HG02763 (cell line): ENCODE results near the gene PLEKHA5.
"Not testable (repeated sequence)": the region's sequence is repeated elsewhere in the genome, so short reads cannot be mapped to it uniquely, and the experiment has no call there.

Experiments
- ATAC-seq: cut with Tn5 transposase; IDR thresholded peaks from one replicate; pipeline ENCODE4 v1.9.1; 2021; ENCODE audit warnings: mild to moderate bottlenecking, moderate library complexity; ENCODE audit not compliant: unreplicated experiment

Gene PLEKHA5, protein sequence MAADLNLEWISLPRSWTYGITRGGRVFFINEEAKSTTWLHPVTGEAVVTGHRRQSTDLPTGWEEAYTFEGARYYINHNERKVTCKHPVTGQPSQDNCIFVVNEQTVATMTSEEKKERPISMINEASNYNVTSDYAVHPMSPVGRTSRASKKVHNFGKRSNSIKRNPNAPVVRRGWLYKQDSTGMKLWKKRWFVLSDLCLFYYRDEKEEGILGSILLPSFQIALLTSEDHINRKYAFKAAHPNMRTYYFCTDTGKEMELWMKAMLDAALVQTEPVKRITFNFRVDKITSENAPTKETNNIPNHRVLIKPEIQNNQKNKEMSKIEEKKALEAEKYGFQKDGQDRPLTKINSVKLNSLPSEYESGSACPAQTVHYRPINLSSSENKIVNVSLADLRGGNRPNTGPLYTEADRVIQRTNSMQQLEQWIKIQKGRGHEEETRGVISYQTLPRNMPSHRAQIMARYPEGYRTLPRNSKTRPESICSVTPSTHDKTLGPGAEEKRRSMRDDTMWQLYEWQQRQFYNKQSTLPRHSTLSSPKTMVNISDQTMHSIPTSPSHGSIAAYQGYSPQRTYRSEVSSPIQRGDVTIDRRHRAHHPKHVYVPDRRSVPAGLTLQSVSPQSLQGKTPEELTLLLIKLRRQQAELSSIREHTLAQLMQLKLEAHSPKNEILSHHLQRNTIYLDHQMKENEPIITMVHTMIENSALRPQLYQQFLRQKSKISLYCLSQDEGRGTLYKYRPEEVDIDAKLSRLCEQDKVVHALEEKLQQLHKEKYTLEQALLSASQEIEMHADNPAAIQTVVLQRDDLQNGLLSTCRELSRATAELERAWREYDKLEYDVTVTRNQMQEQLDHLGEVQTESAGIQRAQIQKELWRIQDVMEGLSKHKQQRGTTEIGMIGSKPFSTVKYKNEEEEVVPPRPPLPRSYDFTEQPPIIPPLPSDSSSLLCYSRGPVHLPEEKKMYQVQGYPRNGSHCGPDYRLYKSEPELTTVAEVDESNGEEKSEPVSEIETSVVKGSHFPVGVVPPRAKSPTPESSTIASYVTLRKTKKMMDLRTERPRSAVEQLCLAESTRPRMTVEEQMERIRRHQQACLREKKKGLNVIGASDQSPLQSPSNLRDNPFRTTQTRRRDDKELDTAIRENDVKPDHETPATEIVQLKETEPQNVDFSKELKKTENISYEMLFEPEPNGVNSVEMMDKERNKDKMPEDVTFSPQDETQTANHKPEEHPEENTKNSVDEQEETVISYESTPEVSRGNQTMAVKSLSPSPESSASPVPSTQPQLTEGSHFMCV

DNA sequence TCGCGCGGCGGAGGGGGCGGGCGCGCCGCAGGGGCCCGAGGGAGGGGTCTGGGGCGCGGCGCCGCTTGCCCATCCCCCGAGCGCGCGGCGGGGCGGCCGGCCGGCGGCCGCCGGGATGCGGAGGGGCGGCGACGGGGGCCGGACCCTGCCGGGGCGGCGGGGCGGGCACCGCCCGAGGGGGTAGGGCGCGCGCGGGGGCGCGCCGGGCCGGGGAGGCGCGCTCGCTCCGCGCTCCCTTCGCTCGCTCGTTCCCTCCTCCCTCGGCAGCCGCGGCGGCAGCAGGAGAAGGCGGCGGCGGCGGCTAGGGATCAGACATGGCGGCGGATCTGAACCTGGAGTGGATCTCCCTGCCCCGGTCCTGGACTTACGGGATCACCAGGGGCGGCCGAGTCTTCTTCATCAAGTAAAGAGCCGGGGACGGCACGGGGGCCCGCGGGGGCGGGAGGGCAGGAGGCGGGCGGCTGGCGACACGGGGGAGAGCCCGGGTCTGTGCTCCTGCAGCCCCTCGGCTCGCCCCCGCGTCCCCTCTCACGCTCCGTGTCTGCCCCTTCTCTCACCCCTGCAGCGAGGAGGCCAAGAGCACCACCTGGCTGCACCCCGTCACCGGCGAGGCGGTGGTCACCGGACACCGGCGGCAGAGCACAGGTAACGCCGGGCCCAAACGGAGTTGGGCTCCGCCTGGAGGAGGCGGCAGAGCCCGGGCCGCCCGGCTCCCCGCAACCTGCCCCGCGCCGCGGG, at the start of gene PLEKHA5:
TSS of gene PLEKHA5 (plus strand) at position 248 of the 738 bp plus-strand sequence. CDS start at position 315, 67 bp downstream.
- ATAC-seq: no peak

DNA sequence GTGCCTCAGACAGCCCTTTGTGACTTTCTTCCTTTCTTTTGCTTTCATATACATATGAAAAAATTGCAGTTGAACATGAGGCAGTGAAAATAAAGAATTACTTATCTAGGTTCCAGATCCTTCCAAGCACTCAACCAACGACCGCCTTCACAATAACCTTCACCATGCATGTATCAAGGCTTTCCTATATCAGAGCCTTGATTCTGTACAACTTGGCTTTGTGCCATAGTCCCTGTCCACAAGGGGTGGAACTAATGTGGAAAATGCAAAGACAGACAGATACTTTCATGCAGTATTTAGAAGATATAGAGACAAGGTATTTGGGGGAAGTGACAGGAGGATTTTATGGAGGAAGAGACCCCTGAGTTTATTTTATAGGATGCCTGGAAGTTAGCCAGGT, 48.6 kb upstream of the PLEKHA5 start:
- no peak for ATAC-seq

DNA sequence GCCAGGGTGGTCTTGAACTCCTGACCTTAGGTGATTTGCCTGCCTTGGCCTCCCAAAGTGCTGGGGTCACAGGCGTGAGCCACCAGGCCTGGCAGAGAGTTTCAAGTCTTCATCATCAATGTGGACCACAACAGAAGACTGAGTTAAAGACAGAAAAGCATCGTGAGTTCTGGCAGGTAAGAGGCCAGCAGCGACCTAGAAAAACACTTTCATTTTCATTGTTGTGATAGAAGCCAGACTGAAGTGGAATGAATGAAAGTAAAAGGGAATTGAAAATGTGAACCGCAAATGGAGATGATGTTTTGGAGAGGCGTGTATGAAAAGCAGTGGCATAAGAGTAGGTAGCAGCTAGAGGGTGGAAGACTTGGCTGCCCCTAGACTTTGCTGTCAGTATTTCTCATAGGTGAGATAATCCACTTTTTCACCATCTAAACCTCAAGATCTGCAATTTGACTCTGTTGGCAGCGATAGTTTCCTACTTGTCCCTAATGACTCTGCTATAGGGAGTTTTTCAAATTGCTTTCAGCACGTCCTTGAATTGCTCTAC, 47.1 kb upstream of the PLEKHA5 start:
- ATAC-seq: no peak

DNA sequence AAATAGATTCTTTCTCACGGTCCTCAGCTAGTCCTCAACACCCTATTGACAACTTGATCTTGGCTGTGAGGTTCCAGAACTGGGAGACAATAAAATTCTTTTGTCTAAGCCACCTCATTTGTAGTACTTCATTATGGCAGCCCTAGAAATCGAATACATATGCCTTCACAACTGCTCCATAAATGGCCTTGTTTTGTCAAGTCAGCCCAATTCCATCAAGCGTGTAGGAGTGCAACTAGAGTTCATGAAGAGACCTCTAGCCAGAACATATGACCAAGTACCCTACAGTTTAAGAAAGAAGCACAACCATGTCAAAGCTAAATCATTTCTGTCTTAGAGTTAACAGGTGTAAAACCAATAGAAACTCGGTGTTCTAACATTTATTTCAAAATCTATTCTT, 45.0 kb upstream of the PLEKHA5 start:
- ATAC-seq: no peak

DNA sequence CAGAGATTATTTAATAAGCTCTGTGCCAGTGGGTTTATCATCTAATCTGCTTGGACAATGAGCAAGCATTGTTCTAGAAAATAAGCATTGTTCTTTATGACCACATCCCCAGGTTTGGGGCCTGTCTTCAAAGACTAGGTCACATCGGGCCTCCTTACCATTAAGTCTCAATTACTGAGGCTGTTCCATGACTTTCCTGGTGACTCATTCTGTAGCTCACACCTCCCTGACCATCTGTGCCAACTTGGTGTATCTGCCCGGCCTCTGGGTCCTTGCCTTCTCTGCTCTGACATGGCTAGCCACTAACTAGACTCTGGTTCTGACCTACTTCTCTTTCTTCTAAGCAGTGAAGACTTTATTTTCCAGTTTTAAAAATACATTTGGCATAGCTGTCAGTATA, 44.4 kb upstream of the PLEKHA5 start:
- no peak for ATAC-seq

DNA sequence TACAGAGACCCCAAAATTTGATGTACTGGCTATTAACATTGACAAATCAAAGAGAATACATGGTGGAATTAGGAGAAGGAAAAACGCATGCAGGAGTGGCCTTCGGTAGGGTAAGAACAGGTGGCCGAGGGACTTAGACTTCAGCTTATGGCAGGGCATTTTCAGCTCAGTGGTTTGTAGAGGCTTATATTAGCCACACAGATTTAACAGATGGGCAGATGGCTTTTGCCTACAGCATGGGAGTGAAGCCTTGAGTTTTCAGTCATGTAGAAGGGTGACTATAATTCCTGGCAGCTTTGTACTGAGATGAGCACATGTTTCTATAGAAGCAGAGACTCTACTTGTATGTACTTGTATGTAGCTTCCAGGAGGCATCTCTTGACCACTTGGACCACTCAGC, 40.9 kb upstream of the PLEKHA5 start:
- no peak for ATAC-seq

DNA sequence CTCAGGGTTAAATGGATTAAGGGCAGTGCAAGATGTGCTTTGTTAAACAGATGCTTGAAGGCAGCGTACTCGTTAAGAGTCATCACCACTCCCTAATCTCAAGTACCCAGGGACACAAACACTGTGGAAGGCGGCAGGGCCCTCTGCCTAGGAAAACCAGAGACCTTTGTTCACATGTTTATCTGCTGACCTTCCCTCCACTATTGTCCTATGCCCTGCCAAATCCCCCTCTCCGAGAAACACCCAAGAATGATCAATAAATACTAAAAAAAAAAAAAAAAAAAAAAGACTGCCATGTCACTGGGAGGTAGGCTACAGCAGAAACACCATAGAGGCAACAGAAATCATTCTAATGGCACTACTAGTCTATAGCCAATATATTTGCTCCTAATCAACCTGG, 37.1 kb upstream of the PLEKHA5 start:
- ATAC-seq: not testable (repeated sequence)

DNA sequence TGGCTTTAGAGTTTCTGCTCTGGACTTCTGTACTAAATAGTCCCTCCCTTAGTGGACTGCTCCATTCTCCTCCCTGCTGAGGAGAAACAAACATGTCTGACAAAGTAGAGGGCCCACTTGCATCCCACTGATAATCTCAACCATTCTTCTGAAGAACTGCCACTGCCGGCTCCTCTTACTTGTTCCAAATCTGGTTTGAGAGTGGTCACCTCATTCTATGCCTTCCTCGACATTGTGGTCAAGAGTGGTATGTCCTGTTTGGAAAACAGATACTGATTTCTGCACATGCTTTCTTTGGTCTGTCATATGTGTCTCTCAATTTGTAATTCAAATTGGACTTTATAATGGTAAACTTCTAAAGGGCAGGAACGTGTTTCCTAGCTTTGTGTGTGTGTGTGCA, 36.3 kb upstream of the PLEKHA5 start:
- ATAC-seq: no peak

DNA sequence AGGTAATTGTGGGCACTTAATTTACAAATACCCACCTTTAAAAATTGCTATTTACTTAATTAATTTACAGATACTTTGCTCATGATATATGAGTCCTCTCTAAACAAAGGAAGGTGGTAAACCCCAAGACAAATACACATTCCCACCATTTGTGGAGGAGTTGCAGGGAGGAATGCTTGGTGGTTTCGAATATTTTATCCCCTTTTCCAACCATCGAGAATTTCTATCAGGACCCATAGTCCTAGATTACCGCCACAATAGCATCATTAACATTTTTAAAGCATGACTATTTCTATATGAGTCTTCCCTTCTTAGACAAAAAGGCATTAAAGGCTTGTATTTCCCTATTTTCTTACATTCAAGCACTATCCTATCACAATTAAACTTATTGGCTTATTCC, 34.2 kb upstream of the PLEKHA5 start:
- ATAC-seq: no peak

DNA sequence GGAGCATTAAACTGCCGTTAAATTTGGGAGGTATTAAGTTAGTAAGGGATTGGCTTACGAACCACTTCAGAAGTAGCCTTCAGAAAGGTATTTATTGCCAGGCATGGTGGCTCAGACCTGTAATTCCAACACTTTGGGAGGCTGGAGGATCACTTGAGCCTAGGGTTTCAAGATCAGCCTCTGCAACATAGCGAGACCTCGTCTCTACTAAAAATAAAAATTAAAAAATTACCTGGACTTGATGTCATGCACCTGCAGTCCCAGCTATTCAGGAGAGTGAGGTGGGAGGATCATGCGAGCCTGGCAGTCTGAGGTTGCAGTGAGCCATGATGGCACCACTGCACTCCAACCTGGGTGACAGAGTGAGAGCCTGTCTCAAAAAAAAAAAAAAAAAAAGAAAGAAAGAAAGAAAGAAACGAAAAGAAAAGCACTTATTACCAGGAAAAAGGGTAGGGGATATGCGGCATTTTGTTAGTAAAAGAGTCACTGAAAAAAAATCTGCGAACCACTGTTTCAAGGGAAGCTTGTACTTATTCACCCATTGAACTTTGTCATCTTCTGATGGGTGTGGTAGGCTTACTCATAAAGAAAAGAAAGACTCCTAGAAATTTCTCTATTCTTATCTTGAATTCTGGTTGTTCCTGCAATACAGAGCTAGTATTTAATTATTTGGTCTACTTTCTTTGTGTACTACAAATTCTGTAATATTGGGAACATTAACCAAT, 33.6 kb upstream of the PLEKHA5 start:
- no peak for ATAC-seq

DNA sequence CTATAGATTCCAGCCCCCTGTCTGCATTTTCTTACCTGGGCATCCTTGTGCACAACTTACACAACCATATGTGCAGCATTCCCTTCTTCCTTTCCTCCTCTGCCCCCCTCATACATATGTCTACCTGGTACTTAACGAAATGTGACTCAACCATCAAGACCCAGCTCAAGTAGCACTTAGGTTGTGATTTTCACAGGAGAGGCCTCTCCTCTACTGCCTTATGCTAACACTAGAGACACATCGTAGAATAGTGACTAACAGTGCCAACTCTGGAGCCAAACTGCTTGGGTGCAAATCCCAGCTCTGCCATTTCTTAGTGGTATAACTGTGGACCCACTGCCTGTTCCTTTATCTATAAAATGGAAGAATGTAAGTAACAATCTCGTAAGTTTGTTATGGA, 24.1 kb upstream of the PLEKHA5 start:
- no peak for ATAC-seq

DNA sequence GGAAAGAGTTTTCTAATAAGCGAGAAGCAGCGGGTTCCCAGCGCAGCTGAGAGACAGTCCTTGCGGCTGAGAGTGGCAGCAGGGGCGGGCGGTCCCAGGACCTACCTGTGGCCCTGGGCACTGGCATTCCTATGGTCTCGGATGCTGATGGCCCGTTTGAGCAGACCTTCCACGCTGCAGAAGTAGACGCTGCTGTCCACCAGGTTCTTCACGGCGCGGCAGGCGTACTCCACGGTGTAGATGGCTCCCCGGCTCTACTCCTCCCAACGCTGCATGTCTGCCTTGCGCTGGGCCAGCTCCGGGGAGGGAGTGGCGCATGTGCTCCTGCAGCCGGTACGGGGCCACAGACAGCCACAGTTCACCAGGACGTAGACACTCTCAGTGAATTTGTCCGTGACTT, 21.8 kb upstream of the PLEKHA5 start:
- ATAC-seq: no peak

DNA sequence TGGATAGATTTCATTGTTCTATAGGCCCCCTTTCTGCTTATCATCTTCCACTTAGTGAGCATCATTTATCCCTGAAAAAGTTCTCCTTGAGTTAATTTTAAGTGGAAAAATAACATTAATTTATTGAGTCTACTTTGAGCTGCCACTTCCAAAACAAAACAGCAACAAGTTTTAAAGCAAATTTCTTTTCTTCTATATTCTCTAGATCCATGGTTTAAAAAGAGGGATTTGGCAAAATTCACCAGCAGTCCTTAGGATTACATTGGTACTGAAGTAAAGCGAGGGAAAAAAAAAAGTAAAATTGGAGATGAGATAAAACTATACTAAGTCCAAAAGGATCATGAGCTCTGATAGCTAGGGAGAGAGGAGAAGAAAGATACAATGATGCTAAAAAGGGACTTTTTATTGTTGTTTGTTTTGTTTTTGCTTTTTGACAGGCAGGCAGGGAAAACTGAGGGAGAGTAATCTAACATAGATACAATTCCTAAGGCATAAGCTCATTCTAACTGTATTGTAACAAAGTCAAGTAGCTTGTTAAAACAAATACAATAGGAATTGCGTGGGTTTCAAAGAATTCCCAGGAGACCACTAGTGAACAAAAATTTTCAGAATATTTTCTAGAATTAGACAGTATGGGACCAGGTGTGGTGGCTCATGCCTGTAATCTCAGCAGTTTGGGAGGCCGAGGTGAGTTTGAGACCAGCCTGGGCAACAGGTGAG, 19.2 kb upstream of the PLEKHA5 start:
- no peak for ATAC-seq

DNA sequence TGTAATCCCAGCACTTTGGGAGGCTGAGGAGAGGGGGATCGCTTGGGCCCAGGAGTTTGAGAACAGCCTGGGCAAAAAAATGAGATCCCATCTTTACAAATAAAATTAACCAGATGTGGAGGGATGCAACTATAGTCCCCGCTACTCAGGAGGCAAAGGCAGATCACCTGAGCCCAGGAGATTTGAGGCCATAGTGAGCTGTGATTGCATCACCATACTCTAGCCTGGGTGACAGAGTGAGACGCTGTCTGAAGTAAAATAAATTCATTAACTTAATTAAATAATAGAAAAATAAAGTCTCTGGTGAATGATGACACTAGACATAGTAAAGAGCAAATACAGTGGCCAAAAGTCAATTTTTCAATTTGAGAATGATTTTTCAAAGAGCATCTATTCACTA, 16.1 kb upstream of the PLEKHA5 start:
- ATAC-seq: no peak

DNA sequence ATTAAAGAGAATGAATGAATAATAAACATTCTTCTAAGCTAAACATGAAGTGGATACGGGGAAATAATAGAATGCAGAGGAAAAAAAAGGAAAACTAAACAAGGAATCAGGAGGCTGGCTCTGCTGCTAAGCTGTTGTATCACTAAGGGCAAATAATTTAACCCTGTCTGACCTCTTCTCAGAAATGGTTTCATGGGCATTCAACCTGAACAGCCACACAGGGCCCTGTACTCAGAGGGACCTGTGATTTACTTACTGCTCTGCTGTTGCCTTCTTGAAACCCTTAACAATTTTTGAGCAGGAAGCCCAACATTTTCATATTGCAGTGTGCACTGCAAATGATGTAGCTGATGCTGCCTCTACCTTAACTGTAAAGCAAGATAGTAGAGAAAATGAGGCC, 14.2 kb upstream of the PLEKHA5 start:
- no peak for ATAC-seq

DNA sequence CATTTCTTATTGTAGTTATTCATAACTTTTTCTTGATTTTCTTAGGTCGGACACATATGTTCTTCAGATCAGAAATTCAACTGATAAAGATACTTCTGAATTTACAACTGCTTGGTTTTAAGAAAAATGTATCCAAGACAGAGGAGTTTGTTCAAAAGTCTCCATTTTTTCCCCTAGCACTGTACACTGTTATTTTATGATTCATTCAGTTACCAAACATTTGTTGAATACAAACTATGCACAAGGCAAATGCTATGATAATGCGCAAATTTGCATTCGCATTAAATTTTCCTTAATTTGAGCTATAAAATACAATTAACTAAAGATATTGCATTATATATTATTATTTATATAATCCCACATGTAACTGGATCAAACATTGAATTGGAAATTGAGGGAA, 10.1 kb upstream of the PLEKHA5 start:
- no peak for ATAC-seq

DNA sequence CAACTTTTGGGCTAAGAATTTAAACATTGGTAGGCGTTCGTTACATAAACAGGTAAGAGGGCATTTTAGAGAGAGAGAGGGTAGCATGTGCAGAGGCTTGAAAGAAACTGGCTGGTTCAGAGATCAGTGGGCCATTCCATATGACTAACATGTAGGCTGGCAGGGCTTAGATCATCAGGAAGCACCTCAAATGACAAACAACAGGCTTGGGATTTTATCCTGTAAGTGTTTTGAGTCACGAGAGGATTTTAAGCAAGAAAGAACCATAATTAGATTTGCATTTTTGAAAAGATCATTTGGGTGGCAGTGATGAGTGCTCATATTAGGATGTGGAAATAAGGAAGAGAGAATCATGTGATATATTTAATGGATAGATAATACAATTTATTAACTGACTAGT, 8.7 kb upstream of the PLEKHA5 start:
- no peak for ATAC-seq

DNA sequence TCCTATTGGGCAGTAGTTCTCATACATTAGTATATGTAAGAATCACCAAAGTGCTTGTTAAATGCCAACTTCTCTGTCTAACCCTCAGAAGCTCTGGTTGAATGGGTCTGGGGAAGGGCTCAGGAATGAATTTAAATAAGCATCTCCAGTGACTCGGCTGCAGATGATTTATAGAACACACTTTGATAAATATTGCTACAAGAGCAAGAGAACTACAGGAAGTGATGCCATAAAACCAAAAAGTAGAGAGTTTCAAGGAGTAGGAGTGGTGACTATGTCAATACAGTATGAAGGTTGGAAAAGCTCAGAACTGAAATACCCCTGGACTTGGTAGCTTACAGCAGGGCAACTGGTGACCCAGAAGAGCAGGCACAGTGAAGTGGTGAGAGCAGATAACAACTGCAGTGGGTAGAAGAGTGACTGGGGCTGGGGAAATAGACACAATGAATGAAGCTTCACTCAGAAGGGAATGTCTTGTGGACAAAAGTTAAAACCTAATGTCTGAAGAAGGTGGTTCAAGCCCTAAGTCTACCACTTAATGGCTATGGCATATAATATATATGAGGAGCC, 8.0 kb upstream of the PLEKHA5 start:
- no peak for ATAC-seq

DNA sequence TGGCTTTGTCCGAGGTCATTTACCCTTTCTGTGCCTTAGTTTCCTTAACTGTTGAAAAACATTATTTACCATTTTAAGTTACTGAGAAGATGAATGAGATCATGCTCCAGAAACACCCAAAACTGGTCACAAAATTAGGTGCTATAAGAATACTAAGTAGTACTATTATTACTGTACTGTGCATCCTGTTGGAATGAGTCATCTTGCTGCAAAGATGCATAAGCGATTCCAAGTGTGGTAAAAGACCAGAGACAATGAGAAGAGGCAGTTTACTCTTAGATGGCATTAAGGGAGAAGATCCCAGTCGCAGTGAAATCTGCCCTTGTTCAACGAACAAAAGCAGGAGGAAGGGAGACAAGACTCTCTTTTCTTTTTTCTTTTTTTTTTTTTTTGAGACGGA, 4.2 kb upstream of the PLEKHA5 start:
- ATAC-seq: no peak
